ENCODE measurements around the gene UNC13D.
"Not testable (repeated sequence)": the region's sequence is repeated elsewhere in the genome, so short reads cannot be mapped to it uniquely, and the experiment has no call there.

UNC13D gene

DNA sequence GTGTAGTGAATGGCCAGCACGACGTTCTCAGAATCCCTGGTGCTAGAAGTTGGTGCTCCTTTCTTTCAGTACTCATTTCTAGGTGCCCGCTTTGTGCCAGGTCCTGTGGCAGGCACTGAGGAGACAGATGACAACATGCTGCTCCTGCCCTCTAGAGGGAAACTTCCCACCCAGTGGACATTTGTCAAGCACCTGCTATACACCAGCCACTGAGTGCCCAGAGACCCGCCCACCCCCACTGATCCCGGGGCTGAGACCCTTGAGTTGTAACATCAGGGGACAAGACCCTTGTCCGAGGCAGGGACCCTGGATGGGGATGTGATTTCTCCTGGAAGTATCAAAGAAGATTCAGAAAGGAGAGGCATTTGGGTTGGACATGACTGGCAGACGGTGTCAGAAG, 25.1 kb downstream of the UNC13D start:
- DNase-seq, result no peak

DNA sequence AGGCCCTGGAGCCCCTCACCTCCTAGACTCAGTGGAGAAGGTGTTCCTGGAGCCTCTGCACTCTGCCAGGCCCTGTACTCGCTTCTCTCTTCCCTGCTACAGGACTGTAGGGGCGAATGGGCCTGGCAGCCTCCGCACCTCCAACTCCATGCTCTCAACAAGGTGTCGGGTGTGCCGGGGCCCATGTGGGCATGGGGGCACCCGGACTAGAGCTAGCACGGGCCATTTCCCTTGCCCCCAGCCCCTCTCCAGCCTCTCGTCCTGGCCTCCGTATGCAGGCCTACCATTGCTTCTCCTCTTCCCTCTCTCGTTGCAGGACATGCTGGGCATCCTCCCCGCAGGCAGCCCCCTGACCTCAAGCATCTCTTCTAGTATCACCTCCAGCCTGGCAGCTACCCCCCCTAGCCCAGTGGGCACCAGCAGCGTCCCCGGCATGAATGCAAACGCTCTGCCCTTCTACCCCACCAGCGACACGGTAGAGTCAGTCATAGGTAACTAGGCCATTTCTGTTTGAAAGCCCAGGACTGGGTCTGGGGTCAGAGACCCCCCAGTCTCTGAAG, 25.8 kb downstream of the UNC13D start:
- no peak for DNase-seq

DNA sequence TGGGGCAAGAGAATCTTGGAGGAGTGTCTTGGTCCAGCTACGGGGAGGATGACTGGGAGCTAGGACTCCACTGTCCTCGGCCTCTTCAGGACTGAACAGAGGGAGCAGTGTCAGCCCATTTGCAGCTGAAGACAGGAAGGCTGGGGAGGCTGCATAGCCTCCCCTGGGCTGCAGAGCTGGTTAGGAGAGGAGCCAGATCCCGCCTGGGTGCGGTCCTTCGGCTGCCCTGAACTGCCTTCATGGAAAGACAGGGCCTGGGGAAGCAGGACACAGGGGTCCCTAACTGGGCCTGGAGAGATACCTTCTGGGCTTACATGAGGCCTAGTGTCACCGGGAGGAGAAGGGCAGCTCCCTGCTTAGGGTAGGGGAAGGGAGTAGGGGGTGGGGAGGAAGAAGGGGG, 26.6 kb downstream of the UNC13D start:
- no peak for DNase-seq

DNA sequence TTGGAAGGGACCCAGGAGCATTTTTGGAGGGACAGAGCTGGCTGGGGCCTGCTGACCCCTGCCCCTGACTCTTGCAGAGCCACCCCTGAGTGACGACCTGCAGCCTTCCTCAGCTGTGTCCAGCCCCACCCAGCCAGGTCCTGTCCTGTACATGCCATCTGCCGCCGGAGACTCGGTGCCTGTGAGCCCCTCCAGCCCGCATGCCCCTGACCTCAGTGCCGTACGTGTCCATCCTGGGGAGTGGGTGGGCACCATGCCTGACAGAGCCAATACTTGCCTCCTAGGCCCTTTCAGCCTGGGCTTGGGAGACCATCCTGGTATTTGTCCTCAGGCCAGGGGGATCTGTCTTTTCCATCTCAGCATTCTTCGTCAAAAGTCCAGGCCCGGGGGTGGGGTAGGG, 27.5 kb downstream of the UNC13D start:
- DNase-seq, result no peak

DNA sequence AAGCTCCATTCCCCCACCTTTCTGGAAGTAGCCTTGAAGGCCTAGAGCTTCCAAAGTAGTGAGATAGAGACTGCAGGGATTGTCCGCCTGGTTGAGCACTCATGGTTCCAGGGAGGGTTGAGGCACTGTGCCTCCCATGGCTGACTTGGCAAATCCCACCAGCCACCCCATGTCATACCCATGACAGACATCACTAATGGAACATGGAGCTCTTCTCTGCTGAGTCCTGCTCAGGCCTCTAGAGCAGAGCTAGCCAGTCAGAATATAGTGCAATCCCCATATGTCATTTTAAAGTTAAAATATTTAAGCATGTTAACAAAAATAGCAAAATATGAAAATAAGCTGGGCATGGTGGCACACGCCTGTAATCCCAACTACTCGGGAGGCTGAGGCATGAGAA, 28.8 kb downstream of the UNC13D start:
- DNase-seq, result no peak

DNA sequence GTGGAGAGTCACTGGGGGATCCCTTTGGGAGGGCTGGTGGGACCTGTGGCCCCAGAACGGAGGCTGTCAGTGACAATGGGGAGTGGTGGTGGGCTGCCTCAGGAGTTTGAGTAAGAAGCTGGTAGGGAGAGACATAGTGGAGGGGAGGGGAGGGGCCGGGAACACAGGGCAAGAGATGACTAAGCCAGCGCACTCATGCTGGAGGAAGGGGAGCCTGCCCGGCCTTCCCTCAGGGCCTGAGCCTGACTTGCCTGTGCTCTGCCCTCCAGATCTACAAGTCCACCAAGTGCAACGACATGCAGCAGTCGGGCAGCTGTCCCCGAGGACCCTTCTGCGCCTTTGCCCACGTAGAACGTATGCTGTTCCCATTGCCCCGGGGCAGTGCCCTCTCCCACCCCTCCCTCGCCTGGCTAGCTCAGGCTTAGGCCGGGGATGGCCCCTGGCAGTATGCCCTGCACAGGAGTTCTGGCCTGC, 29.3 kb downstream of the UNC13D start:
- DNase-seq, result no peak

DNA sequence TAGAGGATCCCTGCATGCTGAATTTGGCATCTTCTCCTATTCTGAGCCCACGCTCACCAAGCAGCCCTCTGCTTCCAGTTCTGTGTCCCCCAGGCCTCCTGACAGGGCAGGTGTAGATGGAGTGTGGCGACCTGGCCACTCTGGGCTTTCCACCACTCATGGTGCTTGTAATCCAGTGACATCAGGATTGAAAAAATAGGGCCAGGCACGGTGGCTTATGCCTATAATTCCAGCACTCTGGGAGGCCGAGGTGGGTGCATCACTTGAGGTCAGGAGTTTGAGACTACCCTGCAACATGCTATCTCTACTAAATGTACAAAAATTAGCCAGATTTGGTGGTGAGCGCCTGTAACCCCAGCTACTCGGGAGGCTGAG, 30.2 kb downstream of the UNC13D start:
- DNase-seq, result no peak

DNA sequence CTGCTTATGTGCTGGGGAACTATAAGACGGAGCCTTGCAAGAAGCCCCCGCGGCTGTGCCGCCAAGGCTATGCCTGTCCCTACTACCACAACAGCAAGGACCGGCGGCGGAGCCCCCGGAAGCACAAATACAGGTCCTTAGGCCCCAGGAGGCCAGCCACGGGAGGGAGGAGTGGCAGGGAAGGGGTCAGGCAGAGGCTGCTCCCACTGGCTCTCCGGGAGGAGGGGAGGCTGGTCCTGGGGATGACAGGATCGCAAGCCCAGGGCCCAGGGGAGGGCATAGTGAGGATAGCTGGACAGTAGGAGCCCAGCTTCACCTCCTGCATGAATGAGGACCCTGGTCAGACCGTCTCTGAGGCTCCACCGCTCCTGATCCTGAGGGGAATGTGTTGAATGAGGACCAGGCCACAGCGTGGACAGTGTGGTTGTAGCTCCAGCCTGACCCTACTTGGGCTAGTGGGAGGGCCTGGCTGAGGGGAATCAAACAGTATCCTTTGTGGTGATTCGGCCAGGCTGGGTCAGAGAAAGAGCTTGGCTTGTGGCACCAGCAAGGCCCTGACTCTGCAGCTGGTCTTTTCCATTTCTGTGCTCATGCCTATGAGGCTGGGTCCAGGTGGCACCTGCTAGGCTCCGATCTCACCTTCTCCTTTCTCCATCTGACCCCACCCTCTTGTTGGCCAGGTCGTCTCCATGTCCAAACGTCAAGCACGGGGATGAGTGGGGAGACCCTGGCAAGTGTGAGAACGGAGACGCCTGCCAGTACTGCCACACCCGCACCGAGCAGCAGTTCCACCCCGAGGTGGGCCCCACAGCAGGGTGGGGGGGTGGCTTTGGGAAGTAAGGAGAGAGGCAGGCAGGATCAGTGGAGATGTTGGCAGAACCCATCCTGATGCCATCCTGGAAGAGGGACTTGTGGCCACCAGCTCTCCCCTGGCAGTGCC, 30.9 kb downstream of the UNC13D start:
- no peak for DNase-seq

DNA sequence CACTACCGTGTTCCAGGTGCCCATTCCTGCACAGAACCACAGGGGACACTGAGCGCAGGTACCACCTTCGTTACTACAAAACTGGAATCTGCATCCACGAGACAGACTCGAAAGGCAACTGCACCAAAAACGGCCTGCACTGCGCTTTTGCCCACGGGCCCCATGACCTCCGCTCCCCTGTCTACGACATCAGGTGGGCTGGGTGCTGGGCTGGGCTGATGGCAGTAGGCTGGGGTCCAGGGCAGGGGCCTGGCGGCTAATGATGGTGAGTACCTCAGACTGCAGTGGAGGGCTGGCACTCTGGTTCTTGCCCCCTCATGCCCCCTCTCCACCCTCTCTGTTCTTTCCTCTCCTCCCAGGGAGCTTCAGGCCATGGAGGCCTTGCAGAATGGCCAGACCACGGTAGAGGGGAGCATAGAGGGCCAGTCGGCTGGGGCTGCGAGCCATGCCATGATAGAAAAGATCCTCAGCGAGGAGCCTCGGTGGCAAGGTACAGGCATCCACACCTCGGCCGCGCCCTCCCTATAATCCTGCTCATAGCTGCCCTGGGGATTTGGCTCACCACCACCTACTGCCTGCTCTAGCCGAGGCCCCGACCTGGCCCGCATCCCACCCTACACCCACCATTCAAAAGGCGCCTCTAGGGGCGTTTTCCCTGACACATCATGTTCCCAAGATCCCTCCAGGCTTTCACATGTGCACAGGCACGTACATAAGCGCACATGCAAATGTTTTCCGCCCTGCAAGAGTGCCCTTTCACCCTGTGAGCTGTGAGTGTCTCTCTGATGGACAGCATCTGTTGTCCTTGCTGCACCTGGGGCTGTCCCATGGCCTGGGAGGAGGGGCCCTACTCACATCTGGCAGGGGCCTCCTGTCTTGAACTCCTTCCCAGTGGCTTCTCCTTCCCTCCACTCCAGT, 31.8 kb downstream of the UNC13D start:
- DNase-seq, result no peak

DNA sequence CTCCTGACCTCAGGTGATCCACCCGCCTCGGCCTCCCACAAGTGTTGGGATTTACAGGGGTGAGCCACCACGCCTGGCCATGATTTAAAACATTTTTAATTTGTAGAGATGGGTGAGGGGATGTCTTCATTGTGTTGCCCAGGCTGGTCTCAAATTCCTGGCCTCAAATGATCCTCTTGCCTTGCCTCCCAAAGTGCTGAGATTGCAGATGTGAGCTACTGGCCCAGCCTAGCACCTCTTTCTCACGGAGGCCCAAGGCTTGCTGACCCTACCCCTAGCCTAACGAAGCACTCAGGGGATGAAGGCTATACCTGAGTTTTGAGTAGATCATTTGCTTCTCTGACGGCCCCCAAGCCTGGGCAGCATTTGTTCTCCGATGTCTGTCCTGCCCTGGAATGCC, 33.0 kb downstream of the UNC13D start:
- DNase-seq, result no peak

DNA sequence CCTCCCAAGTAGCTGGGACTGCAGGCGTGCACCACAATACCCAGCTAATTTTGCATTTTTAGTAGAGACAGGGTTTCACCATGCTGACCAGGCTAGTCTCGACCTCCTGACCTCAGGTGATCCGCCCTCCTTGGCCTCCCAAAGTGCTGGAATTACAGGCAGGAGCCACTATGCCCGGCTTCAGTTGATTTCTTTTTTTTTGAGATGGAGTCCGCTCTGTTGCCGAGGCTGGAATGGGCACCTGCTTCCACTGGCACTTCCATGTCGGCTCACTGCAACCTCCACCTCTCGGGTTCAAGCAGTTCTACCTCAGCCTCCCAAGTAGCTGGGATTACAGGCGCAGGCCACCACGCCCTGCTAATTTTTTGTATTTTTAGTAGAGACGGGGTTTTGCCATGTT, 33.4 kb downstream of the UNC13D start:
- DNase-seq, result not testable (repeated sequence)

DNA sequence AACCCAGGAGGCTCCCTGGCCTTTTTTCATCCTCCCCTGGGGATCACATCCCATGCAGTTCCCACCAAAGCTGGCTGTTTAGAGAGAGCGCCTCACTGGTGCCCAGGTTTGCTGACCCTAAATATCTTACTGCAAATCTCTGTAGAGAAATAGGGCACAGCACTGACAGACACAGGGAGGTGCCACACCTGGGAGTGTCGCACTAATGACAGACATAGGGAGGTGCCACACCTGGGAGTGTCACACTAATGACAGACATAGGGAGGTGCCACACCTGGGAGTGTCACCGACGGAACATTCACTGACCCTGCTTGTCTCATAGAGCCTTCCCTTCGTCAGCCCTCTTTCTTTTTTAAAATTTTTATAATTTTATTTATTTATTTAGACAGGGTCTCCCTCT, 34.0 kb downstream of the UNC13D start:
- no peak for DNase-seq

DNA sequence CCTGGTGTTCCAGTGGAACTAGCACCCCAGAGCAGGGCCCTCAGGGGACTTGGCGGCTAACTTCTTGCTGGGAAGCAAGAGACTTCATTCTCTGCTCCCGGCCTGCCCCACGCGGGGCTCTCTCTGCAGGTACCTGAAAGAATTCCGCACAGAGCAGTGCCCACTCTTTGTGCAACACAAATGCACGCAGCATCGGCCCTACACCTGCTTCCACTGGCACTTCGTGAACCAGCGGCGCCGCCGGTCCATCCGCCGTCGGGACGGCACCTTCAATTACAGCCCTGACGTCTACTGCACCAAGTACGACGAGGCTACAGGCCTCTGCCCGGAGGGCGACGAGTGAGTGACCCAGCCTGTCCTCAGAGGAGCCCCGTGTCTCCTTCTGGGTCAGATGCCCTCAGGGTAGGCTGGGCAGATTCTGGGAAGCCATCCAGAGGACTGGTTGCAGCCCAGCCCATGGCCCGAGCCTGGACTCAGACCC, 34.5 kb downstream of the UNC13D start:
- no peak for DNase-seq

DNA sequence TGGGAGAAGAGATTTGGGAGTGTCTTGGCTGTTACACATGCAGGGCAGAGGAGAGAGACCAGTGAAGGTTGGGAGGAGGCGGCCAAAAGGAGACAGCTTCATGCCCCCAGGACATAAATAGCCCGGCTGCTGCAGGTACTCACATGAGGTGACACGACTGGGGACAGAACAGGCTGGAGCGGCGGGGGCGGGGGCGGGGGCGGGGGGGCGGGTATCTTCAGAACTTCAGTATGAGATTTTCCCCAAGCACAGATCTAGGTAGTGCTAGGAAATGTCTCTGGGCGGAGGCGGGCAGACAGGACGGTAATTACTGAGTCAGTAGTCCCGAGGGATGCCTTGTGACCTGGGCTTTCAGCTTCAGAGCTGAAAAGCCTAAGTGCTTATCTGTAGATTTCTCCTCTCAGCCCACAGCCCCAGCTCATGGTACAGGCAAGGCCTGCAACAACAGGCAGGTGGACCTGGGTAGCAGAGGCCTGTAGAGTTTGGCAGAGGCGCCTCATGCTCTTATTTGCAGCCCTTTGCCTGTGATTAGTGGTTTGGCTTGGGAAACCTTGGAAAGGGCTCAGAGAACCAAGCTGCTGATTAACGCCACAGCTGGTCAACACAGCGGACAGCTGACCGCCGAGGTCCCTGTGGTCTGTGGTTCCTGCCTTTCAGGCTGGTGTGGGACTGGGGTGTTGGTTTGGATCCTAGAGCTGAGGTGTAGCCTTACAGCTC, 35.1 kb downstream of the UNC13D start:
- DNase-seq, result no peak

DNA sequence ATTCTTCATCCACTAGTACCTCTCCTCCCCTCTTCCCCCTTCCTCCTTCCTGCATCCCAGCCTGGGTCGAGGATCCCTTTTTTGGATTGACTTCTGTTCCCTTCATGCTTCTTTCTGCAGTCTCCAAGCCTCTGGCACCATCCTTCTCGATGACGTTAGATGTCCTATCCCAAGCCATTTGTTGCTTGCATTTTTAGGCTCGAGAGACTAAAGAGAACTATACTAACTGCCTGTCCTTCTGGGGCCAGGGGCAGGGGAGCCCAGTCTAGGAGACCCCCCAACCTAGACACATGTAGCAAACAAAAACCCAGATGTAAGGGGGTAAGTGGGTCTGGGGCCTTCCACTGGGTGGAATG, 35.7 kb downstream of the UNC13D start:
- DNase-seq, result no peak

DNA sequence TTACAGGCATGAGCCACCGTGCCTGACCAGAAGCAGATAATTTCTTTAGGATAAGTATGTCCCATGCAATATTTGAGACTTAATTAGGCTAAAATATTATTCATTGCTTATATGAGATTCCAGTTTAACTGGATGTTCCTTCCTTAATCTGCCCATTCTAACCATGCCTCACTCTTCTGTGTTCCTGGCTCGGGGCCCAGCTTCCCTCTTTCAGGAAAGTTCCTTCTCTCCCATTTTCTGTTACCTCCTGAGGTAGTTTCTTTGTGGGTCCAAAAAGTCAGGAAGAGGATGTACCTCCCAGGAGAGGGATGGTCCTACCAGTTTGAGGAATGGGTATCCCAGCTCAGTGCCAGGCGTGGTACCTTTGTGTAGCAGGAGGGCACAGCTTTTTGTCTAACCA, 36.3 kb downstream of the UNC13D start:
- DNase-seq, result no peak

DNA sequence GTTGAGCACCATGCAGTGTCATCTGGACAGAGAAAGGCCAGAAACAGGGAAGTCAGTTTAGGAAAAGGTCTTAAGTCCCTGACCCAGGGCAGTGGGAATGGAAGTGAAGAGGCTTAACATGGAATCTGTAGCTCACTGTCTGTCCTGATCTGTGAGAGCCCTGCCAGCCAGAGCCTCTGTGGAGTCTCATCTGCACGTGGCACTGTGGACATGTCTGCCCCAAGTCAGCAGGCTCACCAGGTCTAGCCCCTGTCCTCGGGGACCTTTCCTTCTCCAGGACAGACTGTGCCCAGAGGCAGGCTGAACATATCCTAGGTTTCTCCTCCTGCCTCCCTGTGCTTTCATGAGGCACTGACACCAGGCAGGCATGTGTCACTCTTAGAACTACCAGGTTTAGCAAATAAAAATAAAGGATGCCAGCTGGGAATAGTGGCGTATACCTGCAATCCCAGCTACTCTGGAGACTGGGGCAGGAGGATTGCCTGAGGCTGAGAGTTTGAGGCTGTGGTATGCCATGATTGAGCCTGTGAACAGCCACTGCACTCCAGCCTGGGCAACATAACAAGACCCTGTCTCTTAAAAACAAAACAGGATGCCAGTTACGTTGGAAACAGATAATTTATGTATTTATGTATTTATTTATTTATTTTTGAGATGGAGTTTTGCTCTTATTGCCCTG, 37.2 kb downstream of the UNC13D start:
- DNase-seq, result no peak

DNA sequence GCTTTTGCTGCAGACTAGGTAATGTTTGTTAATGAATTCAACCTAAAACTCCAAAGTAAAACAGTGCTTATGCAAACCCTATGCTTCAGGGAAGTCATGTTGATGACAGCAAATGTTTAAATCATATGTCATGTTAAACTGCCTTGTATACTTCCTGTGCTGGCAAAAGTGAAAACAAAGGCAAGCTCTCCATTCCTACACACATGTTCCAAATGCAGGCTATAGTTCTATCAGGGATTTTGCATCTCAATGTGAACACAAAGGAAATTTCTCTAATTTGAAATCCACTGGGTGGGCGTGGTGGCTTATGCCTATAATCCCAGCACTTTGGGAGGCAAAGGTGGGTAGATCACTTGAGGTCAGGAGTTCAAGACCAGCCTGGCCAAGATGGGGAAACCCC, 40.3 kb downstream of the UNC13D start:
- DNase-seq, result no peak

DNA sequence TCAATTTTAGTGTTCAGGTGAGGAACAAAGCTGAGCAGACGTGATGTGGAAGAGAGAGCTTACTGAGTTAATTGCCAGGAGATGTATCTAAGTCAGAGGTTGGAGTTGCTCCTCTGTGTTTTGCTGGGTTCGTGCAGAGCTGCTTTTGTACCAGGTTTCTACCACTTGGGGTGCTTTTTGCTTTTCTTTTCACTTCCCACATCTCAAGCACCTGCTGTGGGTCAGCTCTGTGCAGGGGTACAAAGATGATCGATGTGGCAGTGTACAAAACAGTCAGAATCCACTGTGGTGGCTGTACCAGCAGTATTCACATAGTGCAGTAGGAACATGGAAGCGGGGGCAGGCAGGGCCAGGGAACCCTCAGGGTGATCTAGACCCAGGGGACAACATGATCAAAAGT, 44.8 kb downstream of the UNC13D start:
- DNase-seq, result no peak

DNA sequence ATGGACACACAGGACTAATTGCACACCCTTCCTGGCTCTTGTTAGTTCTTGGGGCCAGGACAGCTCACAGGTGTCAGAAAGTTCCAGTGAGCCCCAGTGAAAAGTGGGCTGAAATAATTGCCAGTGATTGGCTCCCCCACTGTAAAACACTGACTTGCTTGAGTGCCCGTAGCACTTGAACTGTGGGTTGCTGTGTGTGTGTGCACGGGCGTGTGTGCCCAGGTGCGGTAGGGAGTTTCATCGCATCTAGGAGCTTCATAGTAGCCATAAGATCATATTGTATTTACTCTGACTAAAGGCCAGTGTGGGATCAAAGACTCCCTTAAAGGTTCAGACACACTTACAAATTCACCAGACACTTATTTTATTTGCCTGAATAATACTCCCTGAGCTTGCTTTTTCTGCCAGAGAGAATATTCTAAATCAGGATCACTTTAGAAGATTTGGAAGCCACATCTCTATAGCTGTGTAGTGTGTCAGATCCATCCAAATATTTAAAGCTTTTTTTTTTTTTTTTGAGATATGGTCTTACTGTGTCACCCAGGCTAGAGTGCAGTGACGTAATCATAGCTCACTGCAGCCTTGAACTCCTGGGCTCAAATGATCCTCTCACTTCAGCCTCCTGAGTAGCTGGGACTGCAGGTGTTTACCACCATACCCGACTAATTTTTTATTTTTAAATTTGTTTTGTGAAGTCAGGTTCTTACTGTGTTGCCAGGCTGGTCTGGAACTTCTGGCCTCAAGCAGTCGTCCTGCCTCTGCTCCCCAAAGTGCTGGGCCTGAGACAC, 48.2 kb downstream of the UNC13D start:
- no peak for DNase-seq

DNA sequence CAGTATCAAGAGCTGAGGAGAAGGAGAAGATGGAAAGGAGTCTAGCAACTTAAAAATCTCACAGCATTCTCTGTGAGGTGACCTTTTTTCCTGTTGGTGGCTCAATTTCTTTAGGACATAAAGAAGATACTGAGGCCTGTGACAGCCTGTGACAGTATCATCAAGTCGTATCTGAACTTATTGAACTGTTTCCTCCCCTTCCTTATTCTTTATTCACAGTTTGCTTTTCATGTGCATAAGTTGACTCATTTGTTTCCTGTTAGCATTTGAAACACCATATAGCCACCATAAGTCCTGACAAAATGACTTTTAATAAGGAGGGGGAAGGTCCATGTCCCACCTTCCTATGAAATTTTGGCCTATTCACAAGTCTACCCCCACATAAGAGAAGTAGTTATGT, 50.7 kb downstream of the UNC13D start:
- DNase-seq, result no peak
